GM12878 (cell line): ENCODE results near the gene IZUMO3. TPM values are rescaled to one million over a fixed set of nuclear protein-coding genes. Genes with fewer than 3 reads are reported as not detected.

Experiments
- ATAC-seq: fragments of 200-7000 bp; cut with Tn5 transposase; 3 replicates; pipeline ENCODE4 v1.9.1; 2020; ENCODE audit warnings: mild to moderate bottlenecking, moderate library complexity
- BruUV-seq: library from RNA; stranded (reverse); fragments of 400-500 nt; replicated peaks from 2 replicates; lab custom pipeline; 2021; lab: Mats Ljungman, UMichigan
- CTCF ChIA-PET: fragments of 300-600 bp; sonication (Branson Sonifier 250); formaldehyde crosslinking; extraction: SDS; loops from one replicate; lab custom pipeline; 2021; ENCODE audit warnings: inconsistent platforms; lab: Yijun Ruan, JAX
- POLR2A ChIA-PET: fragments of 350-600 bp; formaldehyde crosslinking; extraction: SDS; loops from one replicate; lab custom pipeline; 2021; ENCODE audit warnings: inconsistent platforms; lab: Charles Lee
- RAD21 ChIA-PET: fragments of 300-600 bp; sonication (Branson Sonifier 250); formaldehyde crosslinking; loops from one replicate; lab custom pipeline; 2023; ENCODE audit warnings: antibody characterized with exemption; ENCODE audit not compliant: unreplicated experiment; lab: Charles Lee
- SMC1A ChIA-PET: fragments of 300-600 bp; sonication (Branson Sonifier 250); formaldehyde crosslinking; loops from one replicate; lab custom pipeline; 2023; ENCODE audit not compliant: unreplicated experiment, uncharacterized antibody; lab: Charles Lee
- DNase-seq: peaks from one replicate; pipeline ENCODE4 v3.0.0-alpha.2; 2011; ENCODE audit warnings: low read depth, low spot score
- FAIRE-seq: peaks from 3 replicates; lab custom pipeline; 2011; peaks lifted over from hg19 to GRCh38; lab: Jason Lieb, UNC
- H2AFZ ChIP-seq: 2 replicates; pipeline ENCODE4 v1.6.0; 2011; ENCODE audit warnings: low read depth, low read length, control low read depth; ENCODE audit not compliant: control insufficient read depth
- H3K27ac ChIP-seq: 2 replicates; pipeline ENCODE4 v1.5.1; 2011; ENCODE audit warnings: control low read depth; ENCODE audit not compliant: control insufficient read depth, insufficient read depth
- H3K27me3 ChIP-seq, 2 experiments: replicated peaks in 1 of 2; 2 replicates each; pipeline versions ENCODE4 v1.6.0 to v1.6.1; 2011; ENCODE audit warnings: low read length in 1 of 2; ENCODE audit not compliant: control insufficient read depth in 2 of 2, insufficient read depth in 2 of 2
- H3K36me3 ChIP-seq, 2 experiments: 2 replicates each; pipeline ENCODE4 v1.5.1; 2011; ENCODE audit warnings: low read length in 1 of 2; ENCODE audit not compliant: control insufficient read depth in 2 of 2, insufficient read depth in 2 of 2
- H3K4me1 ChIP-seq: 2 replicates; pipeline ENCODE4 v1.6.1; 2011; ENCODE audit warnings: mild to moderate bottlenecking, low read length, moderate library complexity, mixed read lengths; ENCODE audit not compliant: control insufficient read depth, insufficient read depth
- H3K4me2 ChIP-seq: 2 replicates; pipeline ENCODE4 v1.6.0; 2011; ENCODE audit warnings: control low read depth; ENCODE audit not compliant: control insufficient read depth, insufficient read depth
- H3K4me3 ChIP-seq: fragments of 200-600 bp; sonication (generic); 2 replicates; pipeline ENCODE4 v1.5.1; 2016
- H3K79me2 ChIP-seq: 2 replicates; pipeline ENCODE4 v1.6.0; 2011; ENCODE audit warnings: low read length; ENCODE audit not compliant: control insufficient read depth, insufficient read depth
- H3K9ac ChIP-seq: 2 replicates; pipeline ENCODE4 v1.8.0; 2011; ENCODE audit warnings: low read length, control low read depth, mixed read lengths; ENCODE audit not compliant: control insufficient read depth, insufficient read depth
- H3K9me3 ChIP-seq: replicated peaks from 3 replicates; pipeline ENCODE4 v1.5.1; 2011; ENCODE audit warnings: mild to moderate bottlenecking, low read length; ENCODE audit not compliant: control insufficient read depth, insufficient read depth
- H4K20me1 ChIP-seq: 2 replicates; pipeline ENCODE4 v1.6.0; 2011; ENCODE audit not compliant: control insufficient read depth, insufficient read depth
- MEF2A ChIP-seq: IDR thresholded peaks from 2 replicates; pipeline ENCODE4 v1.6.1; 2011; ENCODE audit warnings: low read depth, mild to moderate bottlenecking, low read length, moderate library complexity; ENCODE audit not compliant: insufficient read depth
- MEF2B ChIP-seq: fragments of 450-650 bp; IDR thresholded peaks from 2 replicates; pipeline ENCODE4 v1.6.1; 2018; ENCODE audit warnings: mild to moderate bottlenecking, moderate library complexity; ENCODE audit not compliant: partially characterized antibody, poor library complexity, severe bottlenecking
- NR2C2 ChIP-seq: IDR thresholded peaks from 2 replicates; pipeline ENCODE4 v1.6.1; 2011; ENCODE audit warnings: borderline replicate concordance, low read depth; ENCODE audit not compliant: control insufficient read depth, insufficient read length
- SMC3 ChIP-seq: IDR thresholded peaks from 2 replicates; pipeline ENCODE4 v1.6.1; 2011; ENCODE audit warnings: low read length, improper control_type of control experiment, borderline replicate concordance
- YY1 ChIP-seq: IDR thresholded peaks from 2 replicates; pipeline ENCODE4 v1.6.1; 2011; ENCODE audit warnings: low read depth, mild to moderate bottlenecking, low read length
- ZNF592 ChIP-seq: fragments of 450-650 bp; IDR thresholded peaks from 2 replicates; pipeline ENCODE4 v1.6.1; 2017; ENCODE audit warnings: mild to moderate bottlenecking, moderate library complexity
- WGBS: methylation state at CpG from one replicate; pipeline ENCODE4 v1.1.6; 2016; ENCODE audit warnings: low lambda C conversion rate; ENCODE audit not compliant: insufficient replicate concordance, insufficient coverage; ENCODE audit errors: missing lambda C conversion rate; 5-methylcytosine and 5-hydroxymethylcytosine counted together
- in situ Hi-C: fragments of 300-500 bp; cut with MboI; formaldehyde crosslinking; loops from 9 replicates; pipeline ENCODE4 v1.14.3; 2018; ENCODE audit warnings: mixed read lengths
- intact Hi-C: fragments of 100-400 bp; cut with micrococcal nuclease; formaldehyde crosslinking; loops from one replicate; pipeline ENCODE4 v1.14.2; 2022; ENCODE audit not compliant: unreplicated experiment
- polyA plus RNA-seq, 11 experiments: library from polyadenylated mRNA; depleted of rRNA in 4 of 11; unstranded in 6 of 11; stranded (reverse) in 5 of 11; fragments of >200 nt; fragmentation: Nextera tagmentation in 4 of 11; fragmentation: Illumina TruSeq in 1 of 11; extraction: Ambion mirVana in 4 of 11; extraction: Trizol in 1 of 11; gene quantifications; 1 replicate in 1 of 11; 2 replicates in 10 of 11; pipeline versions ENCODE4 v1.2.1 to v1.2.3, GENCODE V29; 2011 to 2016; ENCODE audit warnings: inconsistent platforms in 2 of 11, missing spikeins in 2 of 11, low read depth in 1 of 11
- total RNA-seq, 4 experiments: library from RNA; depleted of rRNA in 3 of 4; stranded (reverse); fragments of >200 nt in 3 of 4; fragmentation: Illumina TruSeq in 1 of 4; extraction: Trizol in 1 of 4; gene quantifications; 2 replicates each; pipeline versions ENCODE4 v1.2.1 to v1.2.3, GENCODE V29; 2013 to 2021
- TF ChIP-seq, protein P1 (sequence below): fragments of 450-650 bp; IDR thresholded peaks from 2 replicates; pipeline ENCODE4 v1.6.1; 2017; ENCODE audit warnings: antibody characterized with exemption, mild to moderate bottlenecking, moderate library complexity

Gene IZUMO3
- total and polyA plus RNA-seq, 10 of the 15 experiments (the other 5 are each of a cell fraction or from before 2014, with no cell fraction given), result not detected

DNA sequence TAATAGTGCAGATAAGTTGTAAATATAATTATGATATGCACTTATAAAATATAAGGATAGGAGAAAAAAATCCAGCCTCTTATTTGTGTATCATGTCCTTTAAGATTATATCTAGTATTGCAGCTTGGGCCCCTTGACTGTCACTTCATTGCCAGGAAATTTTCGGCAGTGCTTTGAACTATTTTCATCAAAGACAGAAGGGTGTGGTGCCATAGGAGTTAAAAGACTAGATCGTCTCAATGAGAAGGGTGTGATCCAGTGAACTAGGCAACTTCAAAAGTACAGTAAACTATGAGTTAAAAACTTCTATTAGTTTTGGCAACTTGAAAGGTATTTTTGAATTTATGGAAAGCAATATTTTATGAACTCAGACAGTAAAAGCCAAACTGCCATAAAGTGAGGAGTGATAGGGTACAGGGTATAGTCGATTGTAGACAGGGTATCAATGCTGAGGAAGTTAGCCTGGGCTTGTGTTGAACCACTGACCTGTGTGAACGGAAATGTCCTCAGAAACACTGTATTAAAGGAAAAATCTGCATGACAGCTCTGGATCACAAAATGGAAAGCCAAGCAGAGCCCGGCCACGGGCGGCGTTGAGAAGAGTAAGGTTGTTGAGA lies 48.6 kb upstream of the IZUMO3 start:
- no peak overlapping the region for H3K27ac ChIP-seq
- H3K79me2 ChIP-seq, result no peaks in the 10 kb centered on the region
- FAIRE-seq (no peak), ATAC-seq (no peak), DNase-seq (no peak)
- H4K20me1 ChIP-seq, result no peaks in the 10 kb centered on the region
- no peak for TF ChIP-seq ZNF592
- TF ChIP-seq NR2C2, result no peak
- no peak for TF ChIP-seq YY1
- no peak for TF ChIP-seq MEF2B
- no peak for TF ChIP-seq MEF2A
- TF ChIP-seq, protein P1, sequence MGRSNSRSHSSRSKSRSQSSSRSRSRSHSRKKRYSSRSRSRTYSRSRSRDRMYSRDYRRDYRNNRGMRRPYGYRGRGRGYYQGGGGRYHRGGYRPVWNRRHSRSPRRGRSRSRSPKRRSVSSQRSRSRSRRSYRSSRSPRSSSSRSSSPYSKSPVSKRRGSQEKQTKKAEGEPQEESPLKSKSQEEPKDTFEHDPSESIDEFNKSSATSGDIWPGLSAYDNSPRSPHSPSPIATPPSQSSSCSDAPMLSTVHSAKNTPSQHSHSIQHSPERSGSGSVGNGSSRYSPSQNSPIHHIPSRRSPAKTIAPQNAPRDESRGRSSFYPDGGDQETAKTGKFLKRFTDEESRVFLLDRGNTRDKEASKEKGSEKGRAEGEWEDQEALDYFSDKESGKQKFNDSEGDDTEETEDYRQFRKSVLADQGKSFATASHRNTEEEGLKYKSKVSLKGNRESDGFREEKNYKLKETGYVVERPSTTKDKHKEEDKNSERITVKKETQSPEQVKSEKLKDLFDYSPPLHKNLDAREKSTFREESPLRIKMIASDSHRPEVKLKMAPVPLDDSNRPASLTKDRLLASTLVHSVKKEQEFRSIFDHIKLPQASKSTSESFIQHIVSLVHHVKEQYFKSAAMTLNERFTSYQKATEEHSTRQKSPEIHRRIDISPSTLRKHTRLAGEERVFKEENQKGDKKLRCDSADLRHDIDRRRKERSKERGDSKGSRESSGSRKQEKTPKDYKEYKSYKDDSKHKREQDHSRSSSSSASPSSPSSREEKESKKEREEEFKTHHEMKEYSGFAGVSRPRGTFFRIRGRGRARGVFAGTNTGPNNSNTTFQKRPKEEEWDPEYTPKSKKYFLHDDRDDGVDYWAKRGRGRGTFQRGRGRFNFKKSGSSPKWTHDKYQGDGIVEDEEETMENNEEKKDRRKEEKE, result no peak
- no peak for TF ChIP-seq SMC3
- no peaks in the 10 kb centered on the region for H3K9me3 ChIP-seq
- no peak overlapping the region for H2AFZ ChIP-seq
- ChIA-PET RAD21 (no interaction called here), SMC1A (no interaction called here), POLR2A (no interaction called here), CTCF (no interaction called here)
- BruUV-seq, result no TSS peak
- no peaks in the 10 kb centered on the region for H3K4me1 ChIP-seq
- in situ Hi-C loops (no loop called here), intact Hi-C loops (no loop called here)
- H3K9ac ChIP-seq, result no peak overlapping the region
- H3K4me2 ChIP-seq, result no peak overlapping the region
- 15% methylated on average over 8 of the region's 8 CpGs for WGBS
- no peak overlapping the region for H3K4me3 ChIP-seq
- no peaks in the 10 kb centered on the region for H3K36me3 ChIP-seq
- no peaks in the 10 kb centered on the region for H3K27me3 ChIP-seq
